B cell (primary cell): ENCODE measurements around the gene PPP1CC.

ENCODE experiments used
- CTCF ChIP-seq: fragments of 200-600 bp; IDR thresholded peaks from one replicate; pipeline ENCODE4 v1.8.0; 2022; ENCODE audit warnings: antibody characterized with exemption, mild to moderate bottlenecking
- EZH2 ChIP-seq: IDR thresholded peaks from 2 replicates; pipeline ENCODE4 v1.6.1; 2012; ENCODE audit warnings: borderline replicate concordance, low read depth, mild to moderate bottlenecking, moderate library complexity, low read length; ENCODE audit not compliant: insufficient read depth, poor library complexity, severe bottlenecking

GRCh38 chr12:110694330-110694901 lies 48.3 kb downstream of the PPP1CC start:
- TF ChIP-seq CTCF (no peak), EZH2 (no peak)
